D721Med (cell line): ENCODE results near the gene RAB8A.
"Not testable (repeated sequence)": the region's sequence is repeated elsewhere in the genome, so short reads cannot be mapped to it uniquely, and the experiment has no call there.

Experiments
- DNase-seq: peaks from one replicate; pipeline ENCODE4 v3.0.0; 2011; ENCODE audit warnings: low spot score; ENCODE audit not compliant: insufficient read length
- FAIRE-seq: peaks from 2 replicates; lab custom pipeline; 2011; peaks lifted over from hg19 to GRCh38; lab: Jason Lieb, UNC
- TF ChIP-seq, protein P1 (sequence below): IDR thresholded peaks from 2 replicates; pipeline ENCODE4 v1.5.1; 2012; ENCODE audit warnings: mild to moderate bottlenecking, control low read depth; ENCODE audit not compliant: insufficient read depth; ENCODE audit errors: missing control alignments

The RAB8A gene

DNA sequence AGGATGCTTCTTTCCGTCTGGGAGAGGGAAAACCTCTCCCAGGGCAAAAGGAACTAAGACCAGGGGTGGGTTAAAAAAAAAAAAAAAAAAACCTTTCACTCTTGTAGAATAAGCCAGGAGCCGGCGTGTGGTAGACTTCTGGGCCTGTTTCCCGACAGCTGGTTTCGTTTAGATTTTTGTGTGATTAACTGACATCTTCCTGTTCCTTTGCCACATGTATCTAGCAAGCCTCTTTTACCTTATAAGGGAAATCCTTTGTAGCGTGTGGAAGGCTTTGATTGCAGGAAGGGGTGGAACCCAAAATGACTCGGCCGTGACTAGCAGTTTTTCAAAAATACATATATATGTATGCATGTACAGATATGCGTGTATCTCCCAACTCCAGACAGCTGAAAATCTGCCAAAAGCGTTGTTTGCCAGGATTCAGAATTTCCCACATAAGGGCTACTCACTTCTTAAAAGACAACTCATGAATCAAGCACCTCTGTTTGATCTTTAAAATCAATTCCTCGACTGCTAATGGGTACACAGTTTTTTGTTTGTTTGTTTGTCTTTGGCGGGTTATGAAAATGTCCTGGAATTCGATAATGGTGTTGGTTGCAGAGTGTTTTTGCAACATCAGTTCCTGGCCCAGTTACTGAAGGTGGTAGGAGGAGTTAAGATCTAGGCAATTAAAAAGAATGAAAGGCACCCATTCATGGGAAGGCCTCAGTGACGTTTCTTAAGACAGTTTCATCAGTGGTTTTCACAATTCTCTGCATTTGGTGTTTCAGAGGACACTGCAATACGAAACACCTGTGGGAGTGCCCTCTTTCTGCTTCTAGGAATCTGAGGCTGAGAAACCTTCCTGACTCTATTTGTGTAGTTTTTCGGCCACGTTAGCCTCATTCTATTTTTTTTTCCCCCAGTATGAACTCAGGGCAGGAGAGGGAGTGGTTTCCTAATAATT lies 32.7 kb upstream of the RAB8A start:
- DNase-seq = no peak
- TF ChIP-seq, protein P1, sequence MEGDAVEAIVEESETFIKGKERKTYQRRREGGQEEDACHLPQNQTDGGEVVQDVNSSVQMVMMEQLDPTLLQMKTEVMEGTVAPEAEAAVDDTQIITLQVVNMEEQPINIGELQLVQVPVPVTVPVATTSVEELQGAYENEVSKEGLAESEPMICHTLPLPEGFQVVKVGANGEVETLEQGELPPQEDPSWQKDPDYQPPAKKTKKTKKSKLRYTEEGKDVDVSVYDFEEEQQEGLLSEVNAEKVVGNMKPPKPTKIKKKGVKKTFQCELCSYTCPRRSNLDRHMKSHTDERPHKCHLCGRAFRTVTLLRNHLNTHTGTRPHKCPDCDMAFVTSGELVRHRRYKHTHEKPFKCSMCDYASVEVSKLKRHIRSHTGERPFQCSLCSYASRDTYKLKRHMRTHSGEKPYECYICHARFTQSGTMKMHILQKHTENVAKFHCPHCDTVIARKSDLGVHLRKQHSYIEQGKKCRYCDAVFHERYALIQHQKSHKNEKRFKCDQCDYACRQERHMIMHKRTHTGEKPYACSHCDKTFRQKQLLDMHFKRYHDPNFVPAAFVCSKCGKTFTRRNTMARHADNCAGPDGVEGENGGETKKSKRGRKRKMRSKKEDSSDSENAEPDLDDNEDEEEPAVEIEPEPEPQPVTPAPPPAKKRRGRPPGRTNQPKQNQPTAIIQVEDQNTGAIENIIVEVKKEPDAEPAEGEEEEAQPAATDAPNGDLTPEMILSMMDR = no peak
- no peak for FAIRE-seq

DNA sequence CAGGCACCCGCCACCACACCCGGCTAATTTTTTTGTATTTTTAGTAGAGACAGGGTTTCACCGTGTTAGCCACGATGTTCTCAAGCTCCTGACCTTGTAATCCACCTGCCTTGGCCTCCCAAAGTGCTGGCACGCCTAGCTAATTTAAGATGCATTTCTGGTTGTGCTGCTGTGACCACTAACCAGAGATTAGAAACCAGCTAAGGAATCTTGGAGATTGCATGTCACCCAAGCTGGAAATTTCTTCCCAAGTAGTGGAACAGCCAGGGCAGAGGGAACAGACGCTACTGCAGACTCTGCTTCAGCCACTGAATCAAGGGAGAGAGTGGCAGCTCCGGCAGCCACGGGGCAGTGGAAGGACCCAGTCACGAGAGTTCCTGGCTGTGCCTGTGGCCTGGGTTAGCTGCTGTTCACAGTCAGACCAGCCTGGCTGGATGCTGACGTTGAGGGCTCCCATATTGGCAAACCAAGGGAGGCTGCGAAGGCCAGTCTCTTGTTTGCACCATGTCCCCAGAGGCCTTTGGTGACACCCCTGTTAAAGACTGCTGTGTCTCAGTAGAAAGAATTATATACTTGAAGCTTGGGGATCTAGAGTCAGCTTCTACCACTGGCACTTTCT lies 27.5 kb upstream of the RAB8A start:
- DNase-seq (no peak), FAIRE-seq (no peak)
- TF ChIP-seq, protein P1 = no peak

DNA sequence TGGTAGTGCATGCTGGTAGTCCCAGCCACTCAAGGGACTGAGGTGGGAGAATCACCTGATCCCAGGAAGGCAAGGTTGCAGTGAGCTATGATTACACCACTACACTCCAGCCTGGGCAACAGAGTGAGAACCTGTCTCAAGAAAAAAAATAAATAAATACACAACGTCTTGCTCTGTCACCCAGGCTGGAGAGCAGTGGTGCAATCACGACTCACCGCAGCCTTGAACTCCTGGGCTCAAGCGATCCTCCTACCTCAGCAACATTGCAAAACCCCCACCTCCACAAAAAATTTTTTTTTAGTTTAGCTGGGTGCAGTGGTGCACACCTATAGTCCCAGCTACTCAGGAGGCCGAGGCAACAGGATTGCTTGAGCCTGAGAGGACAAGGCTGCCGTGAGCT lies 26.6 kb upstream of the RAB8A start:
- DNase-seq = no peak
- no peak for FAIRE-seq

DNA sequence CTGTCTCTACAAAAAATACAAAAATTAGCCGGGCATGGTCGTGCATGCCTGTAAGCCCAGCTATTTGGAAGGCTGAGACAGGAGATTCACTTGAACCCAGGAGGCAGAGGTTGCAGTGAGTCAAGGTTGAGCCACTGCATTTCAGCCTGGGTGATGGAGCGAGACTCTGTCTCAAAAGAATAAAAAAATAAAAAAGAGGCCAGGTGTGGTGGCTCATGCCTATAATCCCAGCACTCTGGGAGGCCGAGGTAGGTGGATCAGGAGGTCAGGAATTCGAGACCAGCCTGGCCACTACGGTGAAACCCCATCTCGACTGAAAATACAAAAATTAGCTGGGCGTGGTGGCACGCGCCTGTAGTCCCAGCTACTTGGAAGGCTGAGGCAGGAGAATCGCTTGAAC lies 24.3 kb upstream of the RAB8A start:
- not testable (repeated sequence) for DNase-seq, FAIRE-seq

More for the DNA sequence above, 26.6 kb upstream of the RAB8A start:
- TF ChIP-seq, protein P1 = no peak

DNA sequence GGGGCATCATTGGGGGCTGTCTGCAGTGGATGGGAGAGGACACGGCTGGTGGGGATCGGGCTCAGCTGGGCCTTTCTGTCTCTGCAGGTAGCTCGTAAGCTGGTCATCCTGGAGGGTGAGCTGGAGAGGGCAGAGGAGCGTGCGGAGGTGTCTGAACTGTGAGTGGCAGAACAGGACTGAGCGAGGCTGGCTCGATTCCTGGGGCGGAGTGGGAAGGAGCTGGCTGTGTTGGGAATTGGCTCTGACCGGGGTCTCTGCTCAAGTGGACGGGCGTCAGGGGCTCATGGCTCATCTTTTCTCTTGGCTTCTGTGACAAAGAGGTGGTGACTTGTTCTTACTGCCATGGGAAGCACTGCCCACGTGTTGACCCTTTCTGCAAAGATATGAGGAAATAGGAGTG lies 23.7 kb upstream of the RAB8A start:
- no peak for DNase-seq
- FAIRE-seq = no peak
- TF ChIP-seq, protein P1 = no peak

DNA sequence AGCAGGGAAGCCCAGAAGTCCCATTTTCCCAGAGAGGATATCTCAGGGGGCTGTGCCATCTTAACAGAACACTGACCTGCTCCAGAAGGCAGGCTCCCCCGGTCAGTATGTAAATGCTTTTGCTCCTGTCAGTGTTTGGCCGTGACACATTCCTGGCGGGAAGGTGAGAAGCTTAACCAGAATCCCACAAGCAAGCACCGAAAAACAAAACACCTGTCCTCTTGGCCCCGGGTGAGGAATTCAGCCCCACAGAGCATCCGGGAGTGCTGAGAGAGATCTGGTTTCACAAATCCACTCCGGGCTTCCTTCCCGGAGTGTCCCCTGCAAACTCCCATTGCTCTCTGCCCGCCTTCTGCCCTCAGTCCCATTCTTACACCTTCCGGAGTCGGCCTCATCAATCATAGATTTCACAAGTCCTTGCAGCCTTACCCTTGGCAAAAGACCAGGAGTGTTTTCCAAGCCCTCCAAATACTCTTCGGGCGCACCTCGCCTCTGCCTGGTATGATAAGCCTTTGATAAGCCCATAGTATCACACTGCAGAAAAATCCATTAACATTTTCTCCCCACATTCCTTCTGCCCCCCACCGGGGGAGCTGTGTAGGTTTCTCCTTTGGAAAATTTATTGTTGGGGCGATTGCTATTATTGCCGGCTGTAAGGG lies 23.2 kb upstream of the RAB8A start:
- no peak for FAIRE-seq
- no peak for DNase-seq
- TF ChIP-seq, protein P1 = no peak

DNA sequence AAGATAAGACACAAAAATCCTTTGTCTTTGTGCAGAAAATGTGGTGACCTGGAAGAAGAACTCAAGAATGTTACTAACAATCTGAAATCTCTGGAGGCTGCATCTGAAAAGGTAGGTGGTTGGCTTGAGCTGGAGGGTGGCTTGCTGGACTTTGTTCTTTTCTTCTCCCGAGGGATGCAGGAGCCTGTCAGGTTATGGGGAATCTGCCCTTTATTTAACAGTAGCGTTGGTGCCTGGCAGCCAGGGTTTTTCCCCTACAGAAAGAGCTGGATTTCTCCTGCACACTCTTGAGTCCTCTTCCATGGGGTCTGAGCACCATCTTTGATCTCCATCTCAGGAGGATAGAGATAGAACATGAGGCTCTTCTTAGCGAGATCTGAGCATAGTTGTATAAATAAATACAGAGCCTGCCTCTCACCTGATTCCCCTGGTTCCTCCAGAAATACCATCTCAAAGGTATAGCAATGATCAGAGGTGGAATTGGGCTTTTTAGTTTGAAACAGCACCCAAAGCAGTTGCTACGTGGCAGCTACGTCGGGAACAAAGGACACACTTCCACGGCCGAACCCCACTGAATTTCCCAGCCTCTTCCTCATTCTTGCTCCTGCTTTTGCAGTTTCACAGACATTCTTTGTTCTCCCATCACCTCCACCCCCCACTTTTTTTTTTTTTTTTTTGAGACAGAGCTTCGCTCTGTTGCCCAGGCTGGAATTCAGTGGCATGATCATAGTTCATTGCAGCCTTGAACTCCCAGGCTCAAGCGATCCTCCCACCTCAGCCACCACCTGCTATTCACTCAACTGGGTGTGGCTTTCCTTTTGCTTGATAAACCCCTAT lies 22.5 kb upstream of the RAB8A start:
- TF ChIP-seq, protein P1 = no peak
- DNase-seq = no peak
- FAIRE-seq = no peak
